Forelimb muscle (tissue), 1 donor: ENCODE results near the gene SGCD. TPM values are rescaled to one million over a fixed set of nuclear protein-coding genes. Genes with fewer than 3 reads are reported as not detected.
A peak's percentile ranks its signal among the peaks of the same experiment; 100 is the strongest.
"Not testable (repeated sequence)": the region's sequence is repeated elsewhere in the genome, so short reads cannot be mapped to it uniquely, and the experiment has no call there.

Experiments
- DNase-seq: peaks from one replicate; pipeline ENCODE4 v3.0.0-alpha.2; 2013; ENCODE audit warnings: low read depth
- polyA plus RNA-seq: library from polyadenylated mRNA; unstranded; fragments of 120-200 nt; gene quantifications from one replicate; pipeline ENCODE4 v1.2.1, GENCODE V29; 2013; ENCODE audit not compliant: insufficient read length

Gene SGCD
- polyA plus RNA-seq, 1 donor: 82.1 TPM

GRCh38 chr5:156624686-156625085 is 297.7 kb downstream of the SGCD start:
- no peak for DNase-seq

- no peak for DNase-seq
Measured at GRCh38 chr5:156628421-156628820, 301.5 kb downstream of the SGCD start.

DNA sequence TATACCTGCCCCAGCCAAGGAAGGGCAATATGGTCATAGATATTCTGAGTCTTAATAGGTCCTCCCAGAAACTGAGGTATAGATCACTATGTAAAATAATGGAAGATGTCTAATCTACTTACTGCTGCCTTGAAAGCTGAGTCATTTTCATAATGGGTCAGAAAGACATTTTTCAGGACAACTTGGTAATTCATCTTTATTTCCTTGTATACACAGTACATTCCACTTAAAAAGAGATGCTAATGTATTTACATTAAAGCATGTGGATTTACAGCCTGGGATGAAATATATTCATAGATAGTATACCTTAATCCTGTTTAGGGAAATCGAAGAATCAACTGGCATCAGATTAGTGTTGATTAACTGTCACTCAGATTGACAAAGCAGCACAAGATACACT is 304.0 kb downstream of the SGCD start:
- DNase-seq: no peak

GRCh38 chr5:156634301-156634700 is 307.3 kb downstream of the SGCD start:
- no peak for DNase-seq

DNA sequence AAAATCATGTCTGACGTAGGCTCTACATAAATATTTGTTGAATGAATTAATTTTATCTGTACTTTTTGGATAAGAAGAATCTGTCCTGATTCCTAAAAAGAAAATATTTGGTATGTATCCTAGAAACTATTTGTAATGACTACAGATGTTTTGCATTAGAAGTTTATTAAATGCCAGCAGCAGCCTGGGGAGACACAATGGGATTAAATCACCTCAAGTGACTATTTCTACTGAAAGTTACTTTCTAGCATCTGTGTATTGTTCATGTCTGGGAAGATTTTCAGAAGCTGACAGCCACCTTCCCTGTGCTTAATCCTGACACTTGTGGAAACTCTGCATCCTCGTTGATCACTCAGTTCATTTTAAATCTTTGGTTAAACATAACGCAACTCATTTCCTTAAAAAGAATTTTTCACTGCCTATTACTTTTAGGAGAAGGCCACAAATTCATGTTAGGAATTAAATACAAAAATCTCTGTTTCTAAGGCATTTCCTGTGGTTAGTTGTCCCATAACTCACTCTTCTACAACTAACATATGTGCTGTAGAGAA is 313.8 kb downstream of the SGCD start:
- DNase-seq: peak; percentile 78

DNA sequence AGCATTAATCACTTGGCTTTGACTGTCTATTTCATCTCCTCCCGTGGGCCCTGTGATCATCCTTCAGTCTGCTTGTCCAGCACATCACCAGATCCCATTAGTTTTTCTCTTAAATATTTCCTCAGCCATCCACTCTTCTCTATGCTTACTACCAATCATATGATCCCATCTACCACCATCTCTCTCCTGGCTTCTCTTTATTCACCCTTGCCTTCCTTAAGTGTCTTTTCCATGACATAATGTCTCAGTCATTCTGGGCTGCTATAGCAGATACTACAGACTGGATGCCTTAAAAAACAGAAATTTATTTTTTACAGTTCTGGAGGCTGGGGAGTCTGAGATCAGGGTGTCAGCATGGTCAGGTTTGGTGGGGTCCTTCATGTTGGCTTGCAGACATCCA is 314.7 kb downstream of the SGCD start:
- DNase-seq: peak; percentile 47

GRCh38 chr5:156647034-156647451 is 320.1 kb downstream of the SGCD start:
- DNase-seq: no peak

- no peak for DNase-seq
Measured at GRCh38 chr5:156654444-156654843, 327.5 kb downstream of the SGCD start.

GRCh38 chr5:156655732-156656131 is 328.8 kb downstream of the SGCD start:
- no peak for DNase-seq

DNA sequence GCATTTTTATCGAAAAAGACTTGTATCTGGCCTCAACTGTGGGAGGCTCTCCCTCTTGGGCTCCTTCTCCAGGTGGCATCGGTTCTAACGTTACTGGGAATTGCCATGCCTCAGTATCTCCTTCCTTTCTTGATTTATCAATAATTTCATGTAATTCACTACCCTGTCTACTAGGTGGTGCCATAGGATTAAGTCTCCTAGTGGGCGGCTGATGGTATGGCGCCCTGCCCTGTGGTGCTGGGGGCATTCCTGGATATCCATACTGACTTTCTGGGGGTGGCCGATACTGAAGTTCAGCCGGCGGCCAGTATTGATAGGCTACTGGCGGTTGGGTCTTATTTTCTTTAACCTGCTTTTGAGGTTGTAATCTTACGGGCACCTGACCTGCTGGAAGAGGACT is 337.9 kb downstream of the SGCD start:
- DNase-seq: not testable (repeated sequence)

GRCh38 chr5:156666686-156667085 is 339.7 kb downstream of the SGCD start:
- DNase-seq: not testable (repeated sequence)

- DNase-seq: no peak
Measured at GRCh38 chr5:156667616-156668015, 340.7 kb downstream of the SGCD start.

DNA sequence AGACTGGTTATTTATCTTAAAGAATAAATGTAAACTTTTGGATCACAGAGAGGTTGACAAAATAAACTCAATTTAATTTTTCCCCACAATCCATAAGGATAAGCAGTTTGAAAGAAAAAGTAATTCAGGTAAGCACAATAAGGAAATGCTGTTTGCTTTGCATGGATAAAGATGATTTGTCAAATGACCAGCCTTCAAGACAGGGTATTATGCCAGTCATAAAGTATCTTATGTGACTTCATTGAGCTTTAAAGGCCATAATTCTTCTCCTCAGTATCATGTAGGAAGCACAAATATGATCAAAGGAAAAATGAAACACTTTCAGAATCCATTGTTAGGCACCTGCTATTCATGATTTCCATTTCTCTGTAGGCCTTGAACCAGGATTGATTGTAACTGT is 342.5 kb downstream of the SGCD start:
- DNase-seq: no peak

DNA sequence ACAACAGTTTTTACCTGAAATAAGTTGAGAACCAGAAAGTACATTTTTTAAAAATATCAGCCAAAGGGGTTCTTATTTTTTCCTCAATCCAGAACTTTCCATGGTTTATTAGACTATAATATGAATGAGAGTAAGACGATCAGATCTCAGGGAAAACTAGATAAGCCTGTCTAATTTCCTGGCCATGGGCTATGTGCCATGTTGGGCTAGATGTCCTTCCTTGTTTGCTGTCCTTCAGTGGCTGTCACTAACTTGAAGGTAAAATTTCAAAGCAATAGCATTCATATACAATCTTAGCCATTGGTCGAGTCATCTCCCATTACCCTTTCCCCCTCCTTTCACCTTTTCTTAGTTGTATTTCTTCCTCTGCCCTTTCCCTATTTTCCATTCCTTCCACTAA is 343.7 kb downstream of the SGCD start:
- no peak for DNase-seq

- peak; percentile 39 for DNase-seq
Measured at GRCh38 chr5:156675395-156675794, 348.4 kb downstream of the SGCD start.

- no peak for DNase-seq
Measured at GRCh38 chr5:156677963-156678362, 351.0 kb downstream of the SGCD start.

- no peak for DNase-seq
Measured at GRCh38 chr5:156678484-156678883, 351.5 kb downstream of the SGCD start.

DNA sequence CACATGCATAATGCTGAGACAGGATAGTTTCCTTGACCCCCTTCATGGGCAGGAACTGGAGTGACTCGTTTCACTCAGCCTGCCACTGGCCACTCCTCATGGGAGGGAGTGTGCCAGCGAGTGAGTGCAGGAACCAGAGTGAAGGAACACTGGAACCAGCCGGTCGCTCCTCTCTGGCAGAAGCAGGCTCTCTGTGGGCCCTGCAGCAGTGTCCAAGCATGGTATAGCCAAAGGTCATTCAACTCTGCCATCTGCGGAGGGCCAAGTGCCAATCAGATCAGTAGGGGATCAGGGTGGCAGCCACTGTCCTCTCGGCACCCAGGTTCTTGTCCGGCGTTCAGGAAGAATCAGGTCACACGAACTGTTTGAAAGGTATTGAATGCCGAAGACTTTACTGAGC is 353.9 kb downstream of the SGCD start:
- DNase-seq: no peak

GRCh38 chr5:156681265-156681664 is 354.3 kb downstream of the SGCD start:
- DNase-seq: no peak

DNA sequence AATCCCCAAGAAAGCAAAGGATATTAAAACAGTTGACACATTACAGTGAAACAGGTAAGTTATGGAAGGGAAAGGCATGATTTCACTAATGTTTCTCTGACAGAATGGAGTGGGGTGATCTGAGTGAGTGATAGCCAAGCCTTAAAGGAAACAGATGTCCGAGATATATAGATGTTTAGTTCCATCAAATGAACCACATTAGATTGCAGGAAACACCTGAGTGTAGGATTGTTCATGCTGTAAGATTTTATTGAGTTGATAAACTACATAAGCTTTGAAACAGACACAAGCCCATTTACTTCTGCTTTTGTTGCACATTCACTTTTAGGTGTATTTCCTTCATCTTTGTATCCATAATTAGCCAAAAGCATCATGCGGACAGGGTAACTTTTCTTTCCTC is 356.0 kb downstream of the SGCD start:
- no peak for DNase-seq

- no peak for DNase-seq
Measured at GRCh38 chr5:156683509-156683908, 356.5 kb downstream of the SGCD start.

GRCh38 chr5:156684216-156684615 is 357.3 kb downstream of the SGCD start:
- DNase-seq: no peak

DNA sequence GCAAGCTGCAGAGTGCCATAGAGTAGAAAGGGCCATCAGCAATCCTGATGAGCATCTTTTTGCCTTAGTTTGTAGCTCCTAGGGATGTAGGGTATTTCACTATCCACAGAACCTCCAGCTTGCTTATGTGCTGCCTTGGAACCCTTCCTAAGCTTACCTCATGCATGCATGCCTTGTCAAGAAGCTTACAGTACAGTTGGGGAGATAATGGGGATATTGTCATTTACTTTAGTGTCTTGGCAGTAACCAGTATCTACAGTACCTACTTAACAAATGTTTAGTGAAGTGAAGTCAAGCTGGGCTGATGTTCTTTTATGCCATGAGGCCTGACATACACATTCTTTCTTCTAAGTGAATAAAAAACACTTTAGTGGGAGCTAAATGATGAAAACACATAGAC is 358.5 kb downstream of the SGCD start:
- peak; percentile 40 for DNase-seq

DNA sequence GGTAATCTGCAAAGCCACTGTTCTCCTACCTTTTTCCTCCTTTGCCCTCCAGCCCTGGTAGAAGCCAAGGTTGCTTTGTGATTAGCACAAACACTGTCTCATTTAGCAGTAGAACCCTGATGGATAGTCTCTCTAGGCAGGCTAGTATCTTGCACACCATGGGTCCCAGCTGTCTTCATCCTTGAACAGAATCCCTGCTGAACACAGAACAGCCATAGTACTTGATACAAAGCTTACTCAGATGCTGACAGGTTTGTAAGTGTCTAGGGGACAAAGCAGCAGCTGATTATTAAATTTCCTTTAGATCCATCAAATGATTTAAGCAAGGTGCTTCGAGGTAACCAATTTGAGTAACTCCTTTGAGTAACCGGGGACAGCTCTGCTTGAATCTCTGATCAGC is 359.4 kb downstream of the SGCD start:
- DNase-seq: no peak
